DOHH2 (cell line): Measurements from ENCODE around the gene RAPGEF5.

Source experiments
- CTCF ChIP-seq: fragments of 200-600 bp; sonication (generic); IDR thresholded peaks from one replicate; pipeline ENCODE4 v1.5.1; 2014; ENCODE audit warnings: antibody characterized with exemption, mild to moderate bottlenecking, low read depth, low read length; ENCODE audit not compliant: poor library complexity, severe bottlenecking
- EZH2phosphoT487 ChIP-seq: fragments of 200-600 bp; sonication (generic); IDR thresholded peaks from 2 replicates; pipeline ENCODE4 v1.6.1; 2017; ENCODE audit warnings: borderline replicate concordance, mild to moderate bottlenecking, antibody characterized with exemption, low read length, moderate library complexity, mixed read lengths

GRCh38 chr7:22083704-22084240 is 273.2 kb downstream of the RAPGEF5 start:
- no peak for TF ChIP-seq CTCF
- TF ChIP-seq EZH2phosphoT487: no peak
